ENCODE data around the gene C10orf105. TPM values are rescaled to one million over a fixed set of nuclear protein-coding genes. Genes with fewer than 3 reads are reported as not detected.

Gene C10orf105
- total RNA-seq, 1 donor from 2014 or later, result 0.15 TPM

DNA sequence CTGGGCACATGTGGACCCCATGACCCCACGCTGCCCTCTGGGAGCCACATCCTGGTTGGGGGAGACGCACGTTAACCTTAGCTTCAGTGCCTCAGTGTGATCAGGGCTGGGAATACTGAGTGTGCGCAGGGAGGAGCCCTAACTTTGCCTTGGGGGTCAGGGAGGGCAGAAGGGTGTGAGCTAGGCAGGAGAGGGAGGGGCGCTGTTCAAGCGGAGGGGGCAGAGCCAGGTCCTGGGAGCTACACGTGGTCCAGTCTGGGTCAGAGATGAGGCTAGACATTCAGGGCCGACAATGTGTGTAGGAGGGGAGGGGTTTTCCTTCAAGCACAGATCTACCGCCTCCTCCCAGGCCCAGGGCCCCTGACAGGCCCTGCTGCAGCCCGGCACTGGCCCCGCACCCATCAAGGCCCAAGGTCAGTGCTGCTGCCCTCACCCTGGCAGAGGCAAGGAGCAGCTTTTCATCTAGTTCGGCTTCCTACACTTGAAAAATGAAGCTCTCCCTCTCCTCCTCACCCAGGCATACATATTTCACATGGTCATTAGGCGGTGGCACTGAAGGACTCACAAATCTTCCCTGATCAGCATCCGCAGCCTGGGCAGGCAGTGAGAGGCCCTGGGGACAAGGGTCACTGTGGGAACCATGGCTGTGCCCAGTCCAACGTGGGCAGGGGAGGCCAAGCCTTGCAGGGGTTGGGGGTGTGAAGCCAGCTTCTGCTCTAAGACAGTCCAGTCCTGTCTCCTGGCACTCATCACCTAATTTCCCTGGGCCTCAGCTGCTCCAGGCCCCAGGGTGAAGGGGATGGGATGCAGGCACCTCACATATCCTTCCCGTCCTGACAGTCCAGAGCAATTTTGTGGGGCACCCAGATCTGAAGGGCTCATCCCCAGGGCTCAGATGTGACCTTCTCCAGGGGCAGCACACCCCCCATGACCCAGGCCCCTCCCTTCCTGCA, 47.3 kb downstream of the C10orf105 start:
- TF ChIP-seq, protein P1, sequence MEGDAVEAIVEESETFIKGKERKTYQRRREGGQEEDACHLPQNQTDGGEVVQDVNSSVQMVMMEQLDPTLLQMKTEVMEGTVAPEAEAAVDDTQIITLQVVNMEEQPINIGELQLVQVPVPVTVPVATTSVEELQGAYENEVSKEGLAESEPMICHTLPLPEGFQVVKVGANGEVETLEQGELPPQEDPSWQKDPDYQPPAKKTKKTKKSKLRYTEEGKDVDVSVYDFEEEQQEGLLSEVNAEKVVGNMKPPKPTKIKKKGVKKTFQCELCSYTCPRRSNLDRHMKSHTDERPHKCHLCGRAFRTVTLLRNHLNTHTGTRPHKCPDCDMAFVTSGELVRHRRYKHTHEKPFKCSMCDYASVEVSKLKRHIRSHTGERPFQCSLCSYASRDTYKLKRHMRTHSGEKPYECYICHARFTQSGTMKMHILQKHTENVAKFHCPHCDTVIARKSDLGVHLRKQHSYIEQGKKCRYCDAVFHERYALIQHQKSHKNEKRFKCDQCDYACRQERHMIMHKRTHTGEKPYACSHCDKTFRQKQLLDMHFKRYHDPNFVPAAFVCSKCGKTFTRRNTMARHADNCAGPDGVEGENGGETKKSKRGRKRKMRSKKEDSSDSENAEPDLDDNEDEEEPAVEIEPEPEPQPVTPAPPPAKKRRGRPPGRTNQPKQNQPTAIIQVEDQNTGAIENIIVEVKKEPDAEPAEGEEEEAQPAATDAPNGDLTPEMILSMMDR (IDR thresholded peaks at IDR 0.05; ENCODE audit: unreplicated experiment), result no peak
- DNase-seq (ENCODE audit: low spot score), result no peak
- Mint-ChIP-seq H3K27ac (ENCODE audit: unreplicated experiment) (no peak overlapping the region), H3K4me1 (ENCODE audit: unreplicated experiment) (peaks cover 4% of the 10 kb centered on the region), H3K4me3 (ENCODE audit: unreplicated experiment) (no peak overlapping the region), H3K36me3 (ENCODE audit: low read depth, unreplicated experiment) (no peaks in the 10 kb centered on the region), H3K9me3 (ENCODE audit: unreplicated experiment) (no peaks in the 10 kb centered on the region), H3K27me3 (ENCODE audit: unreplicated experiment) (peaks cover 7% of the 10 kb centered on the region)

DNA sequence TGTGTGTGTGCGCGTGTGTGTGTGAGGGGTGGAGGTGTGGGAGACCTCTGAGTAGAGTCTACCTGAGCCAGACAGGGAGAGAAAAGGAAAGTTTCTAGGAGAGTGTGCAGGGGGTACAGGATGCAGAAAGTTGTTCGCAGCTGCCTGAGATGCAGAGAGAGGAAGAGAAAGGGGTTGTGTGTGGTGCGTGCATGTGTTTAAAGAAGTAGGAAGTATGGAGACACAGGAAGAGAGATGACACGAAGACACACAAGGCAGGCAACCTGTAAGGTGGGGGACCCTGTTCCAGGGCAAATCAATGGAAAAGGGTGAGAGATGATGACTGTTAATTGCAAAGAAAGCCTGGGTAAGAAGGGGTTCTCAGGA, 52.2 kb downstream of the C10orf105 start:
- Mint-ChIP-seq H3K36me3 (ENCODE audit: low read depth, unreplicated experiment) (no peaks in the 10 kb centered on the region), H3K9me3 (ENCODE audit: unreplicated experiment) (no peaks in the 10 kb centered on the region), H3K4me3 (ENCODE audit: unreplicated experiment) (no peak overlapping the region), H3K27me3 (ENCODE audit: unreplicated experiment) (peaks cover 16% of the 10 kb centered on the region), H3K4me1 (ENCODE audit: unreplicated experiment) (peaks cover 17% of the 10 kb centered on the region), H3K27ac (ENCODE audit: unreplicated experiment) (no peak overlapping the region)
- TF ChIP-seq, protein P1 (IDR thresholded peaks at IDR 0.05; ENCODE audit: unreplicated experiment), result no peak
- no peak for DNase-seq (ENCODE audit: low spot score)

DNA sequence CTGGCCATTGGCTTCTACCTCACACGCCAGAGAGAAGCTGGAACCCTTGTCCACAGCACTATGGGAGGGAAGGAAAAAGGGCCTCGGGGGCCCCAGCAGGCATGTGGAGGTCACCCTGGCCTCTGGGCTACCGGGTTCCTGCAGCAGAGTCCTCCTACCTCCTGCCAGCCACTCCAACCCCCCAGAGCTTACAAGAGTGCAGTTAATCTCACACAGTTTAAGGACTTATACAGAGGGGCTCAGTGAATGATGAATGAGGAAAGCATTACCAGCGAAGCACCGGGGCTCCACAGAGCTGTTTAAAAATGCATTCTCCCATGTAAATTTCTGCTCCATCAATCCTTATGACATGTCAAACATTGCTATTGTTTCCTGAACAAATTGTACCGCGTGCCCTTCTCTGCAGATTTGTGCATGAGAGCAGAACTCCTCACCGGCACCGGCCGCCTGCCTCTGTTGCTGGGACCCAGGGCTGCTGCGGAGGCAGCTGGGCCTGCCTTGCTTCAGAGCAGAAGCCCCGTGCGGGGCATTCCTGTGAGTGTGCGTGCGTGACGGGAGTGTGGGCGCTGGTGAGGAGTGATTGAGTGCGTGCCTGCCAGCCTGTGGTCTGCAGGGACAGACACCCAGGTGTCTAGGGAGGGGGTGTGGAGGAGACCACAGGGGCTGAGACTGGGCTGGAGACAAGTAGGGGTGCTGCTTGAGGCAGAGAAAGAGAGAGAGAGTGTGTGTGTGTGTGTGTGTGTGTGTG, 52.8 kb downstream of the C10orf105 start:
- H3K4me1 Mint-ChIP-seq (ENCODE audit: unreplicated experiment), result peaks cover 17% of the 10 kb centered on the region
- H3K36me3 Mint-ChIP-seq (ENCODE audit: low read depth, unreplicated experiment), result no peaks in the 10 kb centered on the region
- TF ChIP-seq, protein P1 (IDR thresholded peaks at IDR 0.05; ENCODE audit: unreplicated experiment), result no peak
- no peak overlapping the region for H3K27ac Mint-ChIP-seq (ENCODE audit: unreplicated experiment)
- no peak for DNase-seq (ENCODE audit: low spot score)
- no peaks in the 10 kb centered on the region for H3K9me3 Mint-ChIP-seq (ENCODE audit: unreplicated experiment)
- H3K4me3 Mint-ChIP-seq (ENCODE audit: unreplicated experiment), result no peak overlapping the region
- peaks cover 14% of the 10 kb centered on the region for H3K27me3 Mint-ChIP-seq (ENCODE audit: unreplicated experiment)

DNA sequence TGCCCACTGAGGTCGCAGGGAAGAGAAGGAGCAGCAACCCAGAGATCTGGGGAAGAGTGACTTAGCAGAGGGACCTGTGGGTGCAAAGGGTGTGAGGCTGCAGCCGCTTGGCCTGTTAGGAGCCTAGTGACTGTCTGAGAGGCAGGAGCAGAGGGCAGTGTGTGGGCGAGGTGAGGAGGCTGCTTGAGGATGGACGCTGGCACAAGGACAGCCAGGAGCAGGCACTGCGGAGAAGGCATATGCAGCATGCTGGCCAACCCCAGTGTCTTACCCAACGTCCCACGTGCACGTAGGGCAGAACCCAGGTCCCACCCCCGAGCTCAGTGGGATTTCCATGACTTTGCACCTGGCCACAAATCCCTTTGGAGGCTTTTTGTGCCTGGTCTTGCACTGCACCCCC, 54.1 kb downstream of the C10orf105 start:
- TF ChIP-seq, protein P1 (IDR thresholded peaks at IDR 0.05; ENCODE audit: unreplicated experiment), result no peak
- Mint-ChIP-seq H3K36me3 (ENCODE audit: low read depth, unreplicated experiment) (no peaks in the 10 kb centered on the region), H3K4me1 (ENCODE audit: unreplicated experiment) (peaks cover 17% of the 10 kb centered on the region), H3K27ac (ENCODE audit: unreplicated experiment) (no peak overlapping the region), H3K27me3 (ENCODE audit: unreplicated experiment) (peaks cover 14% of the 10 kb centered on the region), H3K4me3 (ENCODE audit: unreplicated experiment) (no peak overlapping the region), H3K9me3 (ENCODE audit: unreplicated experiment) (no peaks in the 10 kb centered on the region)
- DNase-seq (ENCODE audit: low spot score), result no peak
